Ascending aorta (tissue), 2 donors: ENCODE results near the gene PCSK2. TPM values are rescaled to one million over a fixed set of nuclear protein-coding genes. Genes with fewer than 3 reads are reported as not detected.
"Not testable (repeated sequence)": the region's sequence is repeated elsewhere in the genome, so short reads cannot be mapped to it uniquely, and the experiment has no call there.

Experiments used
- DNase-seq, 2 donors: peaks; one replicate each; pipeline ENCODE4 v3.0.0-alpha.2; 2019; ENCODE audit warnings: low spot score in 2 of 2
- H3K27ac ChIP-seq, 2 donors: fragments of 200-600 bp; sonication (generic); one replicate each; pipeline ENCODE4 v1.5.1; 2016 to 2017; ENCODE audit warnings: mild to moderate bottlenecking in 1 of 2
- H3K27me3 ChIP-seq: fragments of 200-600 bp; sonication (generic); one replicate; pipeline ENCODE4 v1.5.1; 2017
- H3K36me3 ChIP-seq, 2 donors: fragments of 200-600 bp; sonication (generic); one replicate each; pipeline ENCODE4 v1.5.1; 2016
- H3K4me1 ChIP-seq, 2 donors: fragments of 200-600 bp; sonication (generic); one replicate each; pipeline ENCODE4 v1.5.1; 2016 to 2017; ENCODE audit warnings: mild to moderate bottlenecking in 1 of 2
- H3K4me3 ChIP-seq, 2 donors: fragments of 200-600 bp; sonication (generic); one replicate each; pipeline ENCODE4 v1.5.1; 2016 to 2017; ENCODE audit warnings: mild to moderate bottlenecking in 1 of 2
- H3K9me3 ChIP-seq, 2 donors: fragments of 200-600 bp; sonication (generic); one replicate each; pipeline ENCODE4 v1.5.1; 2016
- CTCF ChIP-seq, 3 experiments: fragments of 200-600 bp in 2 of 3; fragments of 450-650 bp in 1 of 3; sonication (generic) in 2 of 3; IDR thresholded peaks; one replicate each; pipeline ENCODE4 v1.5.1; 2016 to 2019; ENCODE audit warnings: antibody characterized with exemption in 3 of 3, mild to moderate bottlenecking in 1 of 3, moderate library complexity in 1 of 3
- intact Hi-C: fragments of 100-400 bp; cut with DNase I; formaldehyde crosslinking; loops from one replicate; pipeline ENCODE4 v1.15.1; 2023
- total RNA-seq: library from RNA; depleted of rRNA; stranded (reverse); fragments of >200 nt; gene quantifications from one replicate; pipeline ENCODE4 v1.1.0, GENCODE V29; 2016

Gene PCSK2
- total RNA-seq, 1 donor from 2014 or later, result not detected

- no peak for TF ChIP-seq CTCF (IDR thresholded peaks at IDR 0.05)
- H3K9me3 ChIP-seq, result no peaks in the 10 kb centered on the region
- H3K36me3 ChIP-seq, result no peaks in the 10 kb centered on the region
- H3K27me3 ChIP-seq, result no peaks in the 10 kb centered on the region
- H3K4me1 ChIP-seq, result no peaks in the 10 kb centered on the region
- H3K27ac ChIP-seq, result no peak overlapping the region
- intact Hi-C loops, result no loop called here
- DNase-seq, result no peak
- no peak overlapping the region for H3K4me3 ChIP-seq
Measured at GRCh38 chr20:17202030-17202429, 24.8 kb upstream of the PCSK2 start.

GRCh38 chr20:17202673-17203072 lies 24.2 kb upstream of the PCSK2 start:
- no peak for DNase-seq
- intact Hi-C loops, result no loop called here
- Histone ChIP-seq H3K36me3 (no peaks in the 10 kb centered on the region), H3K4me3 (no peak overlapping the region), H3K9me3 (no peaks in the 10 kb centered on the region), H3K27me3 (no peaks in the 10 kb centered on the region), H3K4me1 (no peaks in the 10 kb centered on the region), H3K27ac (no peak overlapping the region)
- TF ChIP-seq CTCF (IDR thresholded peaks at IDR 0.05), result no peak

- Histone ChIP-seq H3K36me3 (no peaks in the 10 kb centered on the region), H3K9me3 (no peaks in the 10 kb centered on the region), H3K4me1 (no peaks in the 10 kb centered on the region), H3K27me3 (no peaks in the 10 kb centered on the region), H3K27ac (no peak overlapping the region), H3K4me3 (no peak overlapping the region)
- intact Hi-C loops, result no loop called here
- TF ChIP-seq CTCF (IDR thresholded peaks at IDR 0.05), result no peak
- DNase-seq, result no peak
Measured at GRCh38 chr20:17205084-17205813, 21.6 kb upstream of the PCSK2 start.

GRCh38 chr20:17210387-17210786 lies 16.5 kb upstream of the PCSK2 start:
- Histone ChIP-seq H3K36me3 (no peaks in the 10 kb centered on the region), H3K27me3 (no peaks in the 10 kb centered on the region), H3K4me1 (no peaks in the 10 kb centered on the region), H3K4me3 (no peak overlapping the region), H3K9me3 (no peaks in the 10 kb centered on the region), H3K27ac (no peak overlapping the region)
- TF ChIP-seq CTCF (IDR thresholded peaks at IDR 0.05), result no peak
- no peak for DNase-seq
- intact Hi-C loops, result no loop called here

- Histone ChIP-seq H3K9me3 (no peaks in the 10 kb centered on the region), H3K4me3 (no peak overlapping the region), H3K36me3 (no peaks in the 10 kb centered on the region), H3K27ac (no peak overlapping the region), H3K4me1 (no peaks in the 10 kb centered on the region), H3K27me3 (no peaks in the 10 kb centered on the region)
- TF ChIP-seq CTCF (IDR thresholded peaks at IDR 0.05), result no peak
- DNase-seq, result no peak
- intact Hi-C loops, result no loop called here
Measured at GRCh38 chr20:17210983-17211382, 15.9 kb upstream of the PCSK2 start.

- no peaks in the 10 kb centered on the region for H3K36me3 ChIP-seq
- H3K27me3 ChIP-seq, result no peaks in the 10 kb centered on the region
- no peaks in the 10 kb centered on the region for H3K4me1 ChIP-seq
- no peak overlapping the region for H3K4me3 ChIP-seq
- intact Hi-C loops, result no loop called here
- no peak overlapping the region for H3K27ac ChIP-seq
- DNase-seq, result no peak
- TF ChIP-seq CTCF (IDR thresholded peaks at IDR 0.05), result no peak
- H3K9me3 ChIP-seq, result no peaks in the 10 kb centered on the region
Measured at GRCh38 chr20:17215167-17215566, 11.7 kb upstream of the PCSK2 start.

GRCh38 chr20:17219856-17220255 lies 7.0 kb upstream of the PCSK2 start:
- H3K4me1 ChIP-seq, H3K27ac ChIP-seq, DNase-seq, H3K27me3 ChIP-seq, H3K9me3 ChIP-seq, H3K36me3 ChIP-seq, H3K4me3 ChIP-seq, intact Hi-C loops: not testable (repeated sequence)
